Cerebellar nuclear complex (tissue), 1 donor: ENCODE results near the gene CMIP.
"Not testable (repeated sequence)": the region's sequence is repeated elsewhere in the genome, so short reads cannot be mapped to it uniquely, and the experiment has no call there.

ENCODE experiments used
- DNase-seq, 2 experiments: peaks; one replicate each; lab custom pipeline; 2025; lab: John Stamatoyannopoulos, UW

Gene CMIP

GRCh38 chr16:81421536-81421935, 23.1 kb upstream of the CMIP start:
- no peak for DNase-seq

- not testable (repeated sequence) for DNase-seq
Measured at GRCh38 chr16:81422153-81422552, 22.5 kb upstream of the CMIP start.

GRCh38 chr16:81424771-81425170, 19.8 kb upstream of the CMIP start:
- no peak for DNase-seq

GRCh38 chr16:81427219-81427618, 17.4 kb upstream of the CMIP start:
- DNase-seq, result no peak

- no peak for DNase-seq
Measured at GRCh38 chr16:81429045-81429521, 15.5 kb upstream of the CMIP start.

- no peak for DNase-seq
Measured at GRCh38 chr16:81431554-81432353, 12.9 kb upstream of the CMIP start.

GRCh38 chr16:81432937-81433557, 11.6 kb upstream of the CMIP start:
- DNase-seq, result no peak

GRCh38 chr16:81435103-81435502, 9.5 kb upstream of the CMIP start:
- no peak for DNase-seq

GRCh38 chr16:81435567-81435966, 9.0 kb upstream of the CMIP start:
- DNase-seq, result no peak

- DNase-seq, result no peak
Measured at GRCh38 chr16:81436386-81436785, 8.2 kb upstream of the CMIP start.

- no peak for DNase-seq
Measured at GRCh38 chr16:81437865-81438264, 6.7 kb upstream of the CMIP start.

- DNase-seq, result no peak
Measured at GRCh38 chr16:81440888-81441761, 3.5 kb upstream of the CMIP start.

- DNase-seq, result no peak
Measured at GRCh38 chr16:81442220-81442915, 2.2 kb upstream of the CMIP start.

GRCh38 chr16:81442916-81443687, 1.5 kb upstream of the CMIP start:
- no peak for DNase-seq

GRCh38 chr16:81443688-81444447, 740 bp upstream of the CMIP start:
- DNase-seq, result no peak

- no peak for DNase-seq
Measured at GRCh38 chr16:81445143-81445961, 744 bp downstream of the CMIP start.

GRCh38 chr16:81445966-81446906, 1.6 kb downstream of the CMIP start:
- DNase-seq, result no peak

GRCh38 chr16:81446907-81447268, 2.3 kb downstream of the CMIP start:
- peak in 1 of 2 experiments; percentile 9 for DNase-seq
